Measurements from ENCODE around the gene SMIM20.

Gene SMIM20

DNA sequence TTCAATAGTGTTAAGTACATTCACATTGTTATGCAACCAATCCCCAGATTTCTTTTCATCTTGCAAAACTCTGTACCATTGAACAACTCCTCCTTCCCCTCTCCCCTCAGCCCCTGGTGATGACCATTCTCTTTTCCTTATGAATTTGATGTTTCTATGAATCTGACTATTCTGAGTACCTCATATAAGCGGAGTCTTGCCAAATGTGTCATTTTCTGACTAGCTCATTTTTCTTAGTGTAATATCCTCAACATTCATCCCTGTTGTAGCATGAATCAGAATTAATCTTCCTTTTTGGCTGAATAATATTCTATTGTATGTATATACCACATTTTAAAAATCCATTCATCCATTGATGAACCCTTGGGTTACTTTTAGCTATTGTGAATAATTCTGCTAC lies 34.0 kb downstream of the SMIM20 start:
- TF ChIP-seq ZBTB7A (IDR thresholded peaks at IDR 0.05; ENCODE audit: low read depth) (no peak), RAD21 (IDR thresholded peaks at IDR 0.05; ENCODE audit: low read depth) (no peak), EGR1 (IDR thresholded peaks at IDR 0.05) (no peak), TEAD4 (IDR thresholded peaks at IDR 0.05) (no peak), CREB1 (IDR thresholded peaks at IDR 0.05; ENCODE audit: low read depth) (no peak), REST (IDR thresholded peaks at IDR 0.05; ENCODE audit: low read depth) (no peak), EP300 (IDR thresholded peaks at IDR 0.05; ENCODE audit: borderline replicate concordance) (no peak), YY1 (IDR thresholded peaks at IDR 0.05; ENCODE audit: low read depth) (no peak)
- TF ChIP-seq, protein P1, sequence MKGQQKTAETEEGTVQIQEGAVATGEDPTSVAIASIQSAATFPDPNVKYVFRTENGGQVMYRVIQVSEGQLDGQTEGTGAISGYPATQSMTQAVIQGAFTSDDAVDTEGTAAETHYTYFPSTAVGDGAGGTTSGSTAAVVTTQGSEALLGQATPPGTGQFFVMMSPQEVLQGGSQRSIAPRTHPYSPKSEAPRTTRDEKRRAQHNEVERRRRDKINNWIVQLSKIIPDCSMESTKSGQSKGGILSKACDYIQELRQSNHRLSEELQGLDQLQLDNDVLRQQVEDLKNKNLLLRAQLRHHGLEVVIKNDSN (IDR thresholded peaks at IDR 0.05) = no peak

DNA sequence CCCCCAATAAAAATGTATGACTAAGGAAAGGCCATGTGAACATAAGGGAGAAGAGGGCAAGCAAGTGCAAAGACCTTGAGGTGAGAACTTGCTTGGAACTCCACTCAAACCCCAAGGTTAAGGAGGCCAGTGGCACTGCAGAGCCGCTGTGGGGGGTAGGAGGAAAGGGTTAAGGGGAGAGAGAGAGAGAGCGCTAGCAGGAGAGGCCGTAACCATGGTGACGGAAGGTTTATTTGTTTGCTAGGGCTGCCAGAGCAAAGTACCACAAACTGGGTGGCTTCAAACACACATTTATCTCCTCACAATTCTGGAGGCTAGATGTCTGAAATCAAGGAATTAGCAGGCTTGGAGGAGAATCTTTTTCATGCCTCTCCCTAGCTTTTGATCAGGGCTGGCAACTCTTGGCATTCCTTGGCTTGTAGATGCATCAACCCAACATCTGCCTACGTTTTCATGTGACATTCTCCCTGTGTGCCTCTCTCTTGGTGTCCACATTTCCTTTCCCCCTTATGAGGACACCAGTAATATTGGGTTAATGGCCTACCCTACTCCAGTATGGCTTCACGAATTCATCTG lies 35.2 kb downstream of the SMIM20 start:
- TF ChIP-seq MAX (IDR thresholded peaks at IDR 0.05) (no peak), RAD21 (IDR thresholded peaks at IDR 0.05; ENCODE audit: low read depth) (no peak), TAF1 (IDR thresholded peaks at IDR 0.05; ENCODE audit: low read depth) (no peak), TEAD4 (IDR thresholded peaks at IDR 0.05) (no peak), ZBTB7A (IDR thresholded peaks at IDR 0.05; ENCODE audit: low read depth) (no peak), CREB1 (IDR thresholded peaks at IDR 0.05; ENCODE audit: low read depth) (no peak), NFIC (IDR thresholded peaks at IDR 0.05) (no peak), REST (IDR thresholded peaks at IDR 0.05; ENCODE audit: low read depth) (no peak), CEBPB (IDR thresholded peaks at IDR 0.05) (no peak)
- TF ChIP-seq, protein P1 (IDR thresholded peaks at IDR 0.05) = no peak

DNA sequence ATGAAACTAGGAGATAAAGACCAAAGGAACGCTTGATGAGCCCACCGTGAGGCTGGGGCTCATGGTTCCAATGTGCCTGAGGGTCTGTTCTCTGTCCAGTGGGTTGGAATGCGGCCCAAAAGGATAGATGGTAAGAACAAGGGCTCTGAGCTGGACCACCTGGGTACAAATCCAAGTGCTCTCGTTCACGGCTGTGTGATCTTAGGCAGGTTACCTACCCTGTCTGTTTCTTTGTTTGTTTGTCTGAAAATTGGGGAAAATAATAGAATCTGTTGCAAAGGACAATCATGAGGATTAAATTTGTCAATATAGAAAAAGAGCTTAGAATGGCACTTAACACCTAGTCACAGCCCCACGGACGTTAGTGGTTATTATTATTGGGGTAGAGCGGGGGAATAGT lies 36.0 kb downstream of the SMIM20 start:
- TF ChIP-seq MAX (IDR thresholded peaks at IDR 0.05) (no peak), TEAD4 (IDR thresholded peaks at IDR 0.05) (no peak), TAF1 (IDR thresholded peaks at IDR 0.05; ENCODE audit: low read depth) (no peak), CEBPB (IDR thresholded peaks at IDR 0.05) (no peak), EP300 (IDR thresholded peaks at IDR 0.05; ENCODE audit: borderline replicate concordance) (no peak), REST (IDR thresholded peaks at IDR 0.05; ENCODE audit: low read depth) (no peak), RAD21 (IDR thresholded peaks at IDR 0.05; ENCODE audit: low read depth) (no peak), EGR1 (IDR thresholded peaks at IDR 0.05) (no peak), NFIC (IDR thresholded peaks at IDR 0.05) (no peak), CREB1 (IDR thresholded peaks at IDR 0.05; ENCODE audit: low read depth) (no peak), TCF12 (IDR thresholded peaks at IDR 0.05; ENCODE audit: low read depth) (no peak), YY1 (IDR thresholded peaks at IDR 0.05; ENCODE audit: low read depth) (no peak), ZBTB7A (IDR thresholded peaks at IDR 0.05; ENCODE audit: low read depth) (no peak), FOXM1 (IDR thresholded peaks at IDR 0.05; ENCODE audit: borderline replicate concordance, low read depth) (no peak)
- TF ChIP-seq, protein P1 (IDR thresholded peaks at IDR 0.05) = no peak

Measured in Ishikawa (cell line).